GM18519 (cell line): Measurements from ENCODE around the gene MAP2K5.

Experiments
- ATAC-seq: cut with Tn5 transposase; IDR thresholded peaks from one replicate; pipeline ENCODE4 v1.9.1; 2021; ENCODE audit warnings: mild to moderate bottlenecking, moderate library complexity; ENCODE audit not compliant: unreplicated experiment, low FRiP score

The MAP2K5 gene

GRCh38 chr15:67845974-67846373 is 303.5 kb downstream of the MAP2K5 start:
- no peak for ATAC-seq

GRCh38 chr15:67849538-67849937 is 307.0 kb downstream of the MAP2K5 start:
- no peak for ATAC-seq

GRCh38 chr15:67850336-67850735 is 307.8 kb downstream of the MAP2K5 start:
- ATAC-seq, result no peak

- no peak for ATAC-seq
Observed at GRCh38 chr15:67850994-67851571, 308.6 kb downstream of the MAP2K5 start.

- ATAC-seq, result no peak
Observed at GRCh38 chr15:67852418-67852817, 309.9 kb downstream of the MAP2K5 start.

GRCh38 chr15:67853454-67853853 is 311.0 kb downstream of the MAP2K5 start:
- ATAC-seq, result no peak

DNA sequence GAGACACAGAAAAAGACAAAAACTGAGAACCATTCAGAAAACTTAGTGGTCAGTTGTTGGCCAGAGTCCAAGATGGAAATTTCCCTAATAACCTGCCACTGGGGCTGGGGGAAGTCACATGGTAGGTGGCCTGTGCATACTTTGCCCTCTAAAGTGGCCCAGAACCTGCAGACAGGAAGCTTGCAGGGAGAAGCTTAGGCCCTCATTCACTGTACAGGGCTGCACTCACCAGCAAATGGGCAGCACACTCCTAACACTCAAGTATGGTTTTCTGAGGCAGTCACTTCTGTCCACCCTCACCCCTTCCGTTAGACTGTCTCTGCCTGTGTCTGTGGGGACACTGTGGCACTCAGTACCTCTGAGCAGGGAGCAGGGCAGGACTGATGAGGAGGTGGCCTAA is 311.9 kb downstream of the MAP2K5 start:
- no peak for ATAC-seq

DNA sequence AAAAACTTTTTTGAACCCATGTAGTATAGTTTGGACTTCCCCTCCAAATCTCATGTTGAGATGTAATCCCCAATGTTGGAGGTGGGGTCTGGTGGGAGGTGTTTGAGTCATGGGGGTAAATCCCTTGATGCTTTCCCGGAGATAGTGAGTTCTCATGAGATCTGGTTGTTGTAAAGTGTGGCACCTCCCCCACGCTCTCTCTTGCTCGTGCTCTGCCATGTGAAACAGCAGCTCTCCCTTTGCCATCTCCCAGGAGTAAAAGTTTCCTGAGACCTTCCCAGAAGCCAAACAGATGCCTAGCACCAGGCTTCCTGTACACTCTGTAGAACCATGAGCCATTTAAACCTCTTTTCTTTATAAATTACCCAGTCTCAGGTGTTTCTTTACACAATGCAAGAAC is 313.3 kb downstream of the MAP2K5 start:
- ATAC-seq, result no peak
